GM18502 (cell line): ENCODE data around the gene BTBD3.

Source experiments
- ATAC-seq: cut with Tn5 transposase; IDR thresholded peaks from one replicate; pipeline ENCODE4 v1.9.1; 2021; ENCODE audit warnings: mild to moderate bottlenecking; ENCODE audit not compliant: unreplicated experiment, poor library complexity

BTBD3 gene

GRCh38 chr20:11912659-11913415 is 4.9 kb upstream of the BTBD3 start:
- no peak for ATAC-seq

GRCh38 chr20:11918391-11918845 is 725 bp downstream of the BTBD3 start:
- ATAC-seq: no peak

- no peak for ATAC-seq
Observed at GRCh38 chr20:11918981-11919380, 1.3 kb downstream of the BTBD3 start.

GRCh38 chr20:11919581-11919980 is 1.9 kb downstream of the BTBD3 start:
- no peak for ATAC-seq

- ATAC-seq: no peak
Observed at GRCh38 chr20:11920083-11920482, 2.4 kb downstream of the BTBD3 start.

- ATAC-seq: no peak
Observed at GRCh38 chr20:11921321-11921720, 3.6 kb downstream of the BTBD3 start.

GRCh38 chr20:11922561-11922960 is 4.9 kb downstream of the BTBD3 start:
- no peak for ATAC-seq

DNA sequence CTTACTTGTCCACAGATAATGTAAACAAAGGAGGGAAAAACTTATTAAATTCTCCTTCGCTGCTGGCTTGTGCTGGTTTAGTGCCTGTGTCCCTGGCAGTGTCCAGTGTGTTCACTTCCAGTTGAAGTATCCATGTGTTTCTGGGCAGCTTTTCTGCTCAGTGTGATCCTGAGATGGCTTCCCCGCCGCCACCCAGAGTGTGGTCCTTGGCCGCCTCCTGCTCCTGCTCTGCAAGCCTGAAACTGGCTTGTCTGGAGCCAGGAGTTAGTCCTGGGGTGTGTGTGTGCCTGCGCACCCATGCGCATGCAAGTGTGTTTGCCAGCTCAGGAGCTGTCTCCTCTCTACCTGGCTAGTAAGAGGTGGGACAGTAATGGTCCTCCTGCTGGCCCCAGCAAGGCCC is 7.2 kb downstream of the BTBD3 start:
- ATAC-seq: no peak

GRCh38 chr20:11926292-11926998 is 8.8 kb downstream of the BTBD3 start:
- no peak for ATAC-seq

GRCh38 chr20:11929947-11930346 is 12.3 kb downstream of the BTBD3 start:
- ATAC-seq: no peak

GRCh38 chr20:11935212-11936154 is 17.8 kb downstream of the BTBD3 start:
- no peak for ATAC-seq

DNA sequence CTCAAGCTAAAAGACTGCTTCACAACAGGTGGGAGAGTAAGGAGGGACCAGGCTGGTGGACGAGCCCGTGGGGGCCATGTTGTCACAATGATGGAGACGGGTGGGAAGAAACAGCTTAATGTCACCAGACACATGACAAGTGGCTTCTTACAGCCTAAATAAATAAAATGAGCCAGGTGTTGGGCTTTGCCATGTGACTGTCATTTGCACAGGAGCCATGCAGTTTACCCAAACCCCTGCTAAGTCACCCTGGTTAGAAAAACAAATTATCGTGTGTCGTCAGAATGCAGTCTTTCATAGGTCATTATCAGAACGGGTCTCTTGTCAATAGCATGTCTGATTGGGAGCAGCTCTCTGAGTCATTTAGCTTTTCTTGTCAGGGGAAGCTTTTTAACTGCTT is 18.5 kb downstream of the BTBD3 start:
- no peak for ATAC-seq

GRCh38 chr20:11937230-11937629 is 19.5 kb downstream of the BTBD3 start:
- no peak for ATAC-seq

DNA sequence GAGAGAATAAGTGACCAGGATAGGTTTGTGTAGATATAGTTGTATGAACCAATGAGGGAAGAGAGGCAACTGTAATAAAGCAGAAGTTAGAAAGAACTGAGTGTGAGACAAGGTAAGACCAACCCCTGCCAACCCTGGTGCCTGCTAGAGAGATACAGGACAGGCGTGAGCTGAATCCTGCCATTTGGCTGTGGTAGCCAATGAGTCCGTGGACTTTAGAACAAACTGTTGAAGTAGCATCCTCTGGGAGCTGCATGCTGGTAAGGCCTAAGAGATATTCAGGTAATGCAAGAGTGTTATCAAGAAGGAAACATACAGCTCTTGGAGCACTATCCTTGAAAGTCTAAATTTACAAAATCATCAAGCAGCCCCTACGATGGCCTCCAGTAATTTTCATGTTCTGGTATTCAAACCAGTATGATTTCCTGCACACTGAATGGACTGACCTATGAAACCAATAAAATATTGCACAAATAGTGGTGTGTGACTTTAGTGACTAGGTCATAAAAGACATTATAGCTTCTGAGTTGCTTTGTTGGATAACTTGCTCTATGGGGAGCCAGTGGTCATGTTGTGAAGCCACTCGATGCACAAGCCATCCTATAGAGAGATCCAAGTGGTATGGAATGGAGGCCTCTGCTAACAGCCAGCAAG is 24.0 kb downstream of the BTBD3 start:
- ATAC-seq: no peak

GRCh38 chr20:11943778-11944177 is 26.1 kb downstream of the BTBD3 start:
- no peak for ATAC-seq

GRCh38 chr20:11948806-11949205 is 31.1 kb downstream of the BTBD3 start:
- no peak for ATAC-seq

- ATAC-seq: no peak
Observed at GRCh38 chr20:11949711-11950110, 32.0 kb downstream of the BTBD3 start.

DNA sequence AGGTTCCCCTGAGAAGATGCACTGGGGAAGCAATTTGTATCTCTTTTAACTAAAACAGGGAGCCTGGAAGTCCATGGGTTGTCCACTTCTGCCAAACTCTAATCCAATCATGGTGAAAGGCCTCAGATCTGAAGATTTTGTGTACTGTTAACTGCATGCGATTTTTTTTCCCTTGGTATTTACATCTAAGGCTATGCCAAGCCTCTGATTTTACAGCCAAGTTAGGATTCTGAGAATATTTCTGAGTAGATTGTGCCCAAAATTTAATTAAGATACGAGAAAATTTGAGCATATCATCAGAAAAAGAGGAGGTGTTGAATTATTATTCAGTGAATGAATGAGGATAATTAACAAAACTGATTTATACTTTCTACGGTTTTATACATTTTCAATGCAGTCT is 34.0 kb downstream of the BTBD3 start:
- ATAC-seq: no peak

DNA sequence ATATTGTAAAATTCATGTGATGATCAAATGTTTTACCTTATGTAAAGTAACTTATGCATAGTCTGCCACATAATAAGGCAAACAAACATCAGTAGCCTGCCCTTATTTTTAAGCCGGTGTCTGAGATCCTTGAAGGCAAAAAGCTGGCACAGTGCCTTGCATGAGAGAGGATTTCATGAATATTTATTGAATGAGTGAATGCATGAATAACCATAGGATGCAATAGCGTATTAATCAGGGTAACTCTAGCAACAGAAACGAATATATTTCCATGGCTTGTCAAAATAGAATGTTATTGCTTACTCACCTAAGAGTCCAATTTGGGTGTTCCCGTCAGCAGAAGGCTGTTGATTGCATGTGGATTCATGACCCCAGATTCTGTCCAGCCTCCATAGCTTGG is 34.9 kb downstream of the BTBD3 start:
- no peak for ATAC-seq

GRCh38 chr20:11957911-11958310 is 40.2 kb downstream of the BTBD3 start:
- no peak for ATAC-seq
